Measurements from ENCODE around the gene JAZF1.

The JAZF1 gene

DNA sequence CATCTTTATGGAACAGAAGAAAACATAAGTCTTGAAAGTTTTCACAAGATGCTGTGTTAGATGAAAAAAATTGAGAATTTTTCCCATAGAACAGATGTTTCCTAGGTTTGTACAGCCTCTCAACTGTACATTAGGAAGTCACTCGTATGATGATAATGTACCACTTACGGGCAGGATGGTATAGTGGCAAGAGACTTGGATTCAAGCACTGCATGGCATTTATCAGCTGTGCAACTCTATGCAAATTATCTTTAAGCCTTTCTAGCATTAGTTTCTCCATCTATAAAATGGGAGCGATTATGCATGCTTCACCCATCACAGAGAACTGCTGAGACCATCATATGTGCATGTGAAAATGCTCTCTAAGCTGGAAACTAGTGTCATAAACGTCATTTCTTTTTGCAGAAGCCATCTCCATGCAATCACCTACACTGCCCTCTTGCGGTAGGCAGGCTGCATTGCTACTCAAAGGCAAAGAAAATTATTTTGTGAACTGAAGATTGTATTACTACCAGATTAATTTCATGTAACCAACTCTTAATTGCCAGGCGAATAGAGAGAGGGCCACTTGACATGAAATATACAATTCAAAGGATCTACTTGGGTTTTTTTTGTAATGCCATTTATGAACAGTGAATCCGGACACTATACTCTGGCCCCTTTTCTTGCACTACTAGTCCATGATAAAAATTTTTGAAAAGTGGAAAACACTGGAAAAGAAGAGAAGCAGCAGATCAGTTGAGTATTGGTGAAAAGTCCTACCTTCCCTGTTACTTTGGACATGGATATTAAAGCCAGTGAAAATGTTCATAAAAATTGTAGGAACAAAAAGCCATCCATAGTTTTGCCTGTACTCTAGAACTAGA lies 102.3 kb downstream of the JAZF1 start:
- Histone ChIP-seq H3K4me3 (ENCODE audit: low read length) (no peak overlapping the region), H3K36me3 (ENCODE audit: insufficient read depth, low read length) (no peaks in the 10 kb centered on the region), H3K4me1 (ENCODE audit: control insufficient read depth, insufficient read depth, low read length) (peaks cover 14% of the 10 kb centered on the region), H3K9me3 (replicated peaks; ENCODE audit: low read length) (no peaks in the 10 kb centered on the region), H3K9ac (ENCODE audit: low read depth, low read length) (no peak overlapping the region), H3K4me2 (ENCODE audit: low read length) (no peak overlapping the region), H3K27me3 (ENCODE audit: control insufficient read depth, insufficient read depth, low read length) (no peaks in the 10 kb centered on the region)

GRCh38 chr7:28077616-28078015 lies 103.0 kb downstream of the JAZF1 start:
- no peak overlapping the region for H3K4me2 ChIP-seq (ENCODE audit: low read length)
- no peaks in the 10 kb centered on the region for H3K36me3 ChIP-seq (ENCODE audit: insufficient read depth, low read length)
- H3K4me1 ChIP-seq (ENCODE audit: control insufficient read depth, insufficient read depth, low read length), result peaks cover 7% of the 10 kb centered on the region

GRCh38 chr7:28076423-28077200 lies 104.0 kb downstream of the JAZF1 start:
- no peaks in the 10 kb centered on the region for H3K36me3 ChIP-seq (ENCODE audit: insufficient read depth, low read length)
- no peak overlapping the region for H3K4me3 ChIP-seq (ENCODE audit: low read length)
- H3K27me3 ChIP-seq (ENCODE audit: control insufficient read depth, insufficient read depth, low read length), result no peaks in the 10 kb centered on the region
- no peak overlapping the region for H3K9ac ChIP-seq (ENCODE audit: low read depth, low read length)
- H3K4me1 ChIP-seq (ENCODE audit: control insufficient read depth, insufficient read depth, low read length), result peaks cover 6% of the 10 kb centered on the region
- H3K9me3 ChIP-seq (replicated peaks; ENCODE audit: low read length), result no peaks in the 10 kb centered on the region
- H3K4me2 ChIP-seq (ENCODE audit: low read length), result no peak overlapping the region

More at GRCh38 chr7:28077616-28078015, 103.0 kb downstream of the JAZF1 start:
- no peaks in the 10 kb centered on the region for H3K27me3 ChIP-seq (ENCODE audit: control insufficient read depth, insufficient read depth, low read length)
- no peak overlapping the region for H3K4me3 ChIP-seq (ENCODE audit: low read length)
- H3K9me3 ChIP-seq (replicated peaks; ENCODE audit: low read length), result no peaks in the 10 kb centered on the region
- no peak overlapping the region for H3K9ac ChIP-seq (ENCODE audit: low read depth, low read length)

DNA sequence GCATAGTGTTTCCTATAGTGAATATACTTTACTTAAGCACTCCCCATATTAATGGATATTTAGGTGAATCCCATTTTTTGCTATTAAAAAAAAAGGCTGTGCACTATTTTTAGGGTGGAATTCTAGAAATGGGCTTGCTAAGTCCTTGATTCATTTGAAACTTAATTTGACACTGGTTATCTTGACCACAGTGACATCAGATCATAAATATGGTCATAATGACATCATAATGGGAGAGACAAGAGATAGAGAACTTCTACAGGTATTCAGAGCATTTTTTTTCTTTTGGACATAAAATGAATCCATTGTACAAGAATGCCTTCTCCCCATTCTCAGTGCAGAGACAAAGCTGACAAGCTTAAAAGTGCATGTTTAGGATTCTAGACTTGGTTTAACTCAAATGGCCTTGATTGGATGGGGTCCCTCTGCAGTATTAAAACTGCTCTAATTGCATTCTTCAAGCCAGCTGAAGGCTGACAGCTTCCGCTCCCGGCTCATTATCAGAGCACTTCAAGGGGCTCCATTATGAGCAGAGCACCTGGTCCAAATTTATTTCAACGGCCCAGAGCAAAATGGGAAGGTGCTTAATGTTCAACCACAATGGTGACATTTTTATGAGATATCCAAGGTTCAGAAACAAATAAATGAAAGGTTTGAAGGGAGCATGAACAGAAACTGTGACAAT lies 104.8 kb downstream of the JAZF1 start:
- H3K9me3 ChIP-seq (replicated peaks; ENCODE audit: low read length), result no peaks in the 10 kb centered on the region

DNA sequence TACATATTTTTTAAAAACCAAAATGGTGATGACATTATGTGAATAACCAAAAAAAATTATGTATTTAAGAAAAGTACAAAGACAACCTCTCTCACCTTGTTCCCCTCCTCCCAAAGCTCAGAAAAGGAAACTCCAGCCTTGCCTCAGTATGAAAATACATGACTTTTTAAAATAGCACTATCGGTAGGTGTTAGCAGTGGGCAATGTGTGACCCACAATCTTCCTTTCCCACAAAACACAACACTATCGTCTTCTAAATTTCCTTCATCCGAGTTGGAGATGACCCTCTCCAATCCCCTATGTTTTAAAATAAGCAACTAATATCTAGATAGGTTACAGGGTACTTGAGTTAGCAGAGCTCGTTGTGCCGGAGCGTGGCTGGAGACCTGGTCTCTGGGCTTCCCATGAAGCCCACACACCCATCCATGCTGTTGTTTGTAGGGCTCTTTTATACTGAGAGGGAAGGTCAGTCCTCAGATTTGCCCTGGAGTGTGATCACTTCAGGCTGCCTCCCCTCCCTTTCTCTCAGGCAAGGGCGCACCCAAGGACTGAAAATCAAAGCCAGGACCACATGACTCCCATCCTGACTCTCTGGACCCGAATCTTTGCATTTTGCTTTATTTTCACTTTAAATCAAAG lies 107.6 kb downstream of the JAZF1 start:
- Histone ChIP-seq H3K36me3 (ENCODE audit: insufficient read depth, low read length) (no peaks in the 10 kb centered on the region), H3K4me3 (ENCODE audit: low read length) (no peak overlapping the region), H3K4me1 (ENCODE audit: control insufficient read depth, insufficient read depth, low read length) (peaks cover 31% of the 10 kb centered on the region), H3K27me3 (ENCODE audit: control insufficient read depth, insufficient read depth, low read length) (no peaks in the 10 kb centered on the region), H3K4me2 (ENCODE audit: low read length) (no peak overlapping the region), H3K9ac (ENCODE audit: low read depth, low read length) (no peak overlapping the region), H3K9me3 (replicated peaks; ENCODE audit: low read length) (no peaks in the 10 kb centered on the region)

More for the DNA sequence above, 104.8 kb downstream of the JAZF1 start:
- Histone ChIP-seq H3K4me2 (ENCODE audit: low read length) (no peak overlapping the region), H3K36me3 (ENCODE audit: insufficient read depth, low read length) (no peaks in the 10 kb centered on the region), H3K27me3 (ENCODE audit: control insufficient read depth, insufficient read depth, low read length) (no peaks in the 10 kb centered on the region), H3K9ac (ENCODE audit: low read depth, low read length) (no peak overlapping the region), H3K4me1 (ENCODE audit: control insufficient read depth, insufficient read depth, low read length) (peaks cover 4% of the 10 kb centered on the region), H3K4me3 (ENCODE audit: low read length) (no peak overlapping the region)

- no peaks in the 10 kb centered on the region for H3K9me3 ChIP-seq (replicated peaks; ENCODE audit: low read length)
- H3K4me2 ChIP-seq (ENCODE audit: low read length), result no peak overlapping the region
- H3K36me3 ChIP-seq (ENCODE audit: insufficient read depth, low read length), result no peaks in the 10 kb centered on the region
- no peak overlapping the region for H3K9ac ChIP-seq (ENCODE audit: low read depth, low read length)
- no peak overlapping the region for H3K4me3 ChIP-seq (ENCODE audit: low read length)
- H3K27me3 ChIP-seq (ENCODE audit: control insufficient read depth, insufficient read depth, low read length), result no peaks in the 10 kb centered on the region
- peaks cover 31% of the 10 kb centered on the region for H3K4me1 ChIP-seq (ENCODE audit: control insufficient read depth, insufficient read depth, low read length)
Observed at GRCh38 chr7:28071570-28071969, 109.0 kb downstream of the JAZF1 start.

GRCh38 chr7:28070297-28071055 lies 110.1 kb downstream of the JAZF1 start:
- Histone ChIP-seq H3K9me3 (replicated peaks; ENCODE audit: low read length) (no peaks in the 10 kb centered on the region), H3K4me3 (ENCODE audit: low read length) (no peak overlapping the region), H3K9ac (ENCODE audit: low read depth, low read length) (peak overlapping the region; percentile 1), H3K4me1 (ENCODE audit: control insufficient read depth, insufficient read depth, low read length) (peaks cover 36% of the 10 kb centered on the region), H3K36me3 (ENCODE audit: insufficient read depth, low read length) (no peaks in the 10 kb centered on the region), H3K4me2 (ENCODE audit: low read length) (peak overlapping the region; percentile 4), H3K27me3 (ENCODE audit: control insufficient read depth, insufficient read depth, low read length) (no peaks in the 10 kb centered on the region)

GRCh38 chr7:28069807-28070206 lies 110.8 kb downstream of the JAZF1 start:
- Histone ChIP-seq H3K9ac (ENCODE audit: low read depth, low read length) (no peak overlapping the region), H3K9me3 (replicated peaks; ENCODE audit: low read length) (no peaks in the 10 kb centered on the region), H3K4me2 (ENCODE audit: low read length) (no peak overlapping the region), H3K36me3 (ENCODE audit: insufficient read depth, low read length) (no peaks in the 10 kb centered on the region), H3K4me1 (ENCODE audit: control insufficient read depth, insufficient read depth, low read length) (peaks cover 42% of the 10 kb centered on the region), H3K27me3 (ENCODE audit: control insufficient read depth, insufficient read depth, low read length) (no peaks in the 10 kb centered on the region), H3K4me3 (ENCODE audit: low read length) (no peak overlapping the region)

DNA sequence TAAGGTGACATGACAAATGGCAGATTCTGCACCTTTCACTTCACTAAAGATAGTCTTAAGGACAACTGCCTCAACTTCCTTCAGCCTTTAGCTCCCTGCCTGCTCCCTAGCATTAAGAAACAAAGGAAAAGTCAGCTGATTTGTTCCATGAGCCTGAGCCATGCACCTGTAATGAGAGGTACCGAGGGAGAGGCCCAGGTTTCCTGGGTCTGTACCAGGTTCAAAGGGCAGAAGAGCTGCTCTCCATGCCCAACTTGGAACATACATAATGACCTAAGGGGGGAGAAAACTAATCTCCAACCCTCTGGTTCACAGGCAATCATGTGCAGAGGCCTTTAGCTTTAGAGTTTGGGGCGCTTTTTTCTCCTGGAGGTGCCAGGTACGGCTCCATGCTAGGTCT lies 111.2 kb downstream of the JAZF1 start:
- no peaks in the 10 kb centered on the region for H3K27me3 ChIP-seq (ENCODE audit: control insufficient read depth, insufficient read depth, low read length)
- no peak overlapping the region for H3K4me3 ChIP-seq (ENCODE audit: low read length)
- H3K4me2 ChIP-seq (ENCODE audit: low read length), result peak overlapping the region; percentile 36
- no peak overlapping the region for H3K9ac ChIP-seq (ENCODE audit: low read depth, low read length)
- H3K4me1 ChIP-seq (ENCODE audit: control insufficient read depth, insufficient read depth, low read length), result peaks cover 45% of the 10 kb centered on the region
- no peaks in the 10 kb centered on the region for H3K9me3 ChIP-seq (replicated peaks; ENCODE audit: low read length)
- no peaks in the 10 kb centered on the region for H3K36me3 ChIP-seq (ENCODE audit: insufficient read depth, low read length)

- no peak overlapping the region for H3K4me3 ChIP-seq (ENCODE audit: low read length)
- peaks cover 51% of the 10 kb centered on the region for H3K4me1 ChIP-seq (ENCODE audit: control insufficient read depth, insufficient read depth, low read length)
- H3K9me3 ChIP-seq (replicated peaks; ENCODE audit: low read length), result no peaks in the 10 kb centered on the region
- H3K36me3 ChIP-seq (ENCODE audit: insufficient read depth, low read length), result no peaks in the 10 kb centered on the region
- H3K4me2 ChIP-seq (ENCODE audit: low read length), result peak overlapping the region; percentile 36
- H3K9ac ChIP-seq (ENCODE audit: low read depth, low read length), result peak overlapping the region; percentile 15
- no peaks in the 10 kb centered on the region for H3K27me3 ChIP-seq (ENCODE audit: control insufficient read depth, insufficient read depth, low read length)
Observed at GRCh38 chr7:28068811-28069216, 111.8 kb downstream of the JAZF1 start.

Data from skeletal muscle satellite cell (primary cell).